Brain microvascular endothelial cell (primary cell): ENCODE measurements around the gene NFYA.

Experiments
- DNase-seq: peaks from one replicate; pipeline ENCODE4 v3.0.0-alpha.2; 2020
- H3K27ac ChIP-seq: fragments of 250-450 bp; sonication (Bioruptor Pico); 2 replicates; pipeline ENCODE4 v1.5.1; 2020; ENCODE audit warnings: mild to moderate bottlenecking, moderate library complexity
- H3K27me3 ChIP-seq: fragments of 250-450 bp; sonication (Bioruptor Pico); replicated peaks from 2 replicates; pipeline ENCODE4 v1.5.1; 2020; ENCODE audit warnings: mild to moderate bottlenecking
- H3K36me3 ChIP-seq: fragments of 250-450 bp; sonication (Bioruptor Pico); replicated peaks from 2 replicates; pipeline ENCODE4 v1.5.1; 2020; ENCODE audit warnings: mild to moderate bottlenecking
- H3K4me3 ChIP-seq: 2 replicates; pipeline ENCODE4 v1.5.1; 2011; ENCODE audit warnings: low read depth, mild to moderate bottlenecking, control low read depth, low read length, moderate library complexity
- in situ Hi-C: cut with HindIII; loops from 2 replicates; pipeline ENCODE4 v1.10.0; 2017; ENCODE audit warnings: low sequenced_read_pairs, low pct_ligation_motif_present
- TF ChIP-seq, protein P1 (sequence below): IDR thresholded peaks from 2 replicates; pipeline ENCODE4 v1.5.1; 2011; ENCODE audit warnings: low read depth, mild to moderate bottlenecking, moderate library complexity, low read length, control low read depth, inconsistent platforms; ENCODE audit errors: missing control alignments

Gene NFYA

DNA sequence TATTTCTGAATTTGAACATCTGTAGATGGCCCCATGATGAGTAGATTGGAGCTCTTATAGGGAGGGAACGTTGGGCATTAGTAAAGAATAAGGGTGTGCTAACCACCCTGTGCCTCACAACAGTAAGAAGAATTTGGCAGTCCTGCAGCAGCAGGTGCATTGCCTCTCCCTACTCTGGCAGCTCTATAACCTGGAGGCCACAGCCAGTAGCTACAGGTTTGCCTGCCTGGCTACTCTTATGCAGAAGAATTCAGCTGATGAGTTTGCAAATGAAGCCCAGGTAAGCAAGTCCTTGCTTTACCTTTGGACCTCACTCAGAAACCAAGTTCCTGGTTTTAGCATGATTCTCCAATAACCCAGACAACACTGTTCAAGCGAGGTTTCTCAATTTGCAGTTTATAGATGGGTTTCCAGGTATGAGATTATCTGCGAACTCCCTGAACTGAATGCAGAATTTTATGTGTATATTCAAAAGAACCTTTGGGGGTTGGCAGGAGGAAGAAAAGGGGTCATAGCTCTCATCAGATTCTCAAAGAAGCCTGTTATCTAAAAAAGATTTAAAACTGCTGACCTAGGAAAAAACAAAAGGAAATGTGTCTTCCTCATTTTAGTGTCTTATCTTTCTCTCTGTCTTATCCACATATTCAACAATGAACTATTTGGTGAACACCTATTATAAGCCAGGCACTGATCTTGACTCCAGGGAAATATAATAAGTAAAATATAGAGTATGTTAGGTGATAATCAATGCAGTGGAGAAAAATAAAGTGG, 62.5 kb downstream of the NFYA start:
- in situ Hi-C loops, result no loop called here

DNA sequence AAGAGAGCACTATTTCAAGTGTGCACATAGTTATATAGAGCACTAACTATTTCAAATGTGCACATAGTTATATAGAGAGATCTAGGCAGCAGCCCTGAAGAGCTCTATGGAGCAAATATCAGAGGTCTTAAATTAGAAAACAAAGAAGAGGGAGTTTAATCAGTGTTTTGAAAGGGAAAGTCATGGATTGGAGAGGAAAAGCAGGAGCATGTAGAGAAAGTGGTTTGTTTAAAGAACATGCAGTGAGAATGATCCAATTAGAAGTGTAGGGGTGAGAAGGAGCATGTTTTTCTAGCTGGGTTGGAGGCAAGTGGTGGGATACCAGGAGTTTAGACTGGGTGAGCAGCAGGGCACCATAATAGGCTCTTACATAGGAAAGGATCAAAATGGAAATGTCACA, 64.1 kb downstream of the NFYA start:
- Histone ChIP-seq H3K4me3 (no peak overlapping the region), H3K27ac (no peak overlapping the region), H3K36me3 (no peaks in the 10 kb centered on the region), H3K27me3 (no peaks in the 10 kb centered on the region)
- in situ Hi-C loops, result no loop called here
- DNase-seq, result no peak
- TF ChIP-seq, protein P1, sequence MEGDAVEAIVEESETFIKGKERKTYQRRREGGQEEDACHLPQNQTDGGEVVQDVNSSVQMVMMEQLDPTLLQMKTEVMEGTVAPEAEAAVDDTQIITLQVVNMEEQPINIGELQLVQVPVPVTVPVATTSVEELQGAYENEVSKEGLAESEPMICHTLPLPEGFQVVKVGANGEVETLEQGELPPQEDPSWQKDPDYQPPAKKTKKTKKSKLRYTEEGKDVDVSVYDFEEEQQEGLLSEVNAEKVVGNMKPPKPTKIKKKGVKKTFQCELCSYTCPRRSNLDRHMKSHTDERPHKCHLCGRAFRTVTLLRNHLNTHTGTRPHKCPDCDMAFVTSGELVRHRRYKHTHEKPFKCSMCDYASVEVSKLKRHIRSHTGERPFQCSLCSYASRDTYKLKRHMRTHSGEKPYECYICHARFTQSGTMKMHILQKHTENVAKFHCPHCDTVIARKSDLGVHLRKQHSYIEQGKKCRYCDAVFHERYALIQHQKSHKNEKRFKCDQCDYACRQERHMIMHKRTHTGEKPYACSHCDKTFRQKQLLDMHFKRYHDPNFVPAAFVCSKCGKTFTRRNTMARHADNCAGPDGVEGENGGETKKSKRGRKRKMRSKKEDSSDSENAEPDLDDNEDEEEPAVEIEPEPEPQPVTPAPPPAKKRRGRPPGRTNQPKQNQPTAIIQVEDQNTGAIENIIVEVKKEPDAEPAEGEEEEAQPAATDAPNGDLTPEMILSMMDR, result no peak

More for the DNA sequence above, 62.5 kb downstream of the NFYA start:
- Histone ChIP-seq H3K27ac (no peak overlapping the region), H3K4me3 (no peak overlapping the region), H3K27me3 (no peaks in the 10 kb centered on the region), H3K36me3 (no peaks in the 10 kb centered on the region)
- no peak for DNase-seq
- TF ChIP-seq, protein P1, result no peak

DNA sequence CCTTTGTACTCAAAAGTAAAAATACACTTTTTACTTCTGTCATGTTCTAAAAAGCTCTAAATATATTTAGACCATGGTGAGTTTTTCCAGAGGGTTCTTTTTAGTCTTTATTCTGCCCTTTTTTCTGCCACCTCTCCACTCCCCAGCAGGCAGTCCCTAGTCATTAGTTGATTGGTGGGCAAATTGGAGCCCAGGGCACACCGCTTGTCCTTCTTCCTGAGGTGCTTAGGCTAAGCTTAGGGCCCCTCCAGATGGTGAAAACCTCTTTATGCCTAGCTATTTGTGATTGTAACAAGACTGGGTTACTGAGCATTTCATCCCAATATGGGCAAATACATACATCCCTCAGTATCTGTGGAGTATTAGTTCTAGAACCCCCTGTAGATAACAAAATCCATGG, 75.1 kb downstream of the NFYA start:
- DNase-seq, result no peak
- Histone ChIP-seq H3K27me3 (no peaks in the 10 kb centered on the region), H3K4me3 (no peak overlapping the region), H3K36me3 (no peaks in the 10 kb centered on the region), H3K27ac (no peak overlapping the region)
- TF ChIP-seq, protein P1, result no peak
- in situ Hi-C loops, result no loop called here
